Skeletal muscle tissue (tissue), 4 donors: ENCODE results near the gene MAGEA11. TPM values are rescaled to one million over a fixed set of nuclear protein-coding genes. Genes with fewer than 3 reads are reported as not detected.
"Not testable (repeated sequence)": the region's sequence is repeated elsewhere in the genome, so short reads cannot be mapped to it uniquely, and the experiment has no call there.

Source experiments
- H3K27ac ChIP-seq: one replicate; pipeline ENCODE4 v1.7.0; 2013; ENCODE audit warnings: mild to moderate bottlenecking, low read depth, low read length, inconsistent platforms
- H3K27me3 ChIP-seq, 3 donors: one replicate each; pipeline ENCODE4 v1.7.0; 2013; ENCODE audit warnings: low read length in 3 of 3; ENCODE audit not compliant: control insufficient read depth in 3 of 3, insufficient read depth in 3 of 3
- H3K36me3 ChIP-seq, 3 donors: one replicate each; pipeline ENCODE4 v1.7.0; 2013; ENCODE audit warnings: low read length in 3 of 3; ENCODE audit not compliant: control insufficient read depth in 3 of 3, insufficient read depth in 3 of 3
- H3K4me1 ChIP-seq, 3 donors: one replicate each; pipeline ENCODE4 v1.7.0; 2013; ENCODE audit warnings: low read length in 3 of 3, mild to moderate bottlenecking in 3 of 3; ENCODE audit not compliant: control insufficient read depth in 3 of 3, insufficient read depth in 3 of 3
- H3K4me3 ChIP-seq, 3 donors: one replicate each; pipeline ENCODE4 v1.7.0; 2013; ENCODE audit warnings: low read length in 3 of 3
- H3K9ac ChIP-seq, 3 donors: one replicate each; pipeline ENCODE4 v1.7.0; 2013; ENCODE audit warnings: low read length in 3 of 3, mild to moderate bottlenecking in 3 of 3, moderate library complexity in 2 of 3, low read depth in 1 of 3
- H3K9me3 ChIP-seq, 3 donors: one replicate each; pipeline ENCODE4 v1.7.0; 2013; ENCODE audit warnings: low read length in 3 of 3; ENCODE audit not compliant: control insufficient read depth in 3 of 3
- total RNA-seq: library from RNA; depleted of rRNA; stranded (reverse); fragments of >200 nt; gene quantifications from one replicate; pipeline ENCODE4 v1.2.3, GENCODE V29; 2014
- donor health status: Osteomylitis.

MAGEA11 gene
- total RNA-seq, 1 donor from 2014 or later: not detected

GRCh38 chrX:149717803-149718202, 5.9 kb downstream of the MAGEA11 start:
- H3K9me3 ChIP-seq: no peaks in the 10 kb centered on the region
- H3K27me3 ChIP-seq: no peaks in the 10 kb centered on the region
- no peaks in the 10 kb centered on the region for H3K36me3 ChIP-seq
- H3K9ac ChIP-seq: no peak overlapping the region
- no peak overlapping the region for H3K4me3 ChIP-seq
- H3K4me1 ChIP-seq: no peaks in the 10 kb centered on the region
- no peak overlapping the region for H3K27ac ChIP-seq

- H3K27ac ChIP-seq: no peak overlapping the region
- H3K27me3 ChIP-seq: no peaks in the 10 kb centered on the region
- no peaks in the 10 kb centered on the region for H3K36me3 ChIP-seq
- H3K9me3 ChIP-seq: no peaks in the 10 kb centered on the region
- H3K9ac ChIP-seq: no peak overlapping the region
- no peaks in the 10 kb centered on the region for H3K4me1 ChIP-seq
- H3K4me3 ChIP-seq: no peak overlapping the region
These were observed 6.9 kb downstream of the MAGEA11 start for GRCh38 chrX:149718757-149719156.

- Histone ChIP-seq H3K9ac (no peak overlapping the region), H3K27ac (no peak overlapping the region), H3K4me1 (no peaks in the 10 kb centered on the region), H3K36me3 (no peaks in the 10 kb centered on the region), H3K4me3 (no peak overlapping the region), H3K27me3 (no peaks in the 10 kb centered on the region), H3K9me3 (no peaks in the 10 kb centered on the region)
These were observed 8.3 kb downstream of the MAGEA11 start for GRCh38 chrX:149720021-149720689.

GRCh38 chrX:149721241-149721640, 9.4 kb downstream of the MAGEA11 start:
- H3K9me3 ChIP-seq, H3K27me3 ChIP-seq, H3K36me3 ChIP-seq, H3K27ac ChIP-seq, H3K4me3 ChIP-seq, H3K4me1 ChIP-seq, H3K9ac ChIP-seq: not testable (repeated sequence)

GRCh38 chrX:149721778-149722177, 9.9 kb downstream of the MAGEA11 start:
- Histone ChIP-seq H3K9me3 (no peaks in the 10 kb centered on the region), H3K36me3 (no peaks in the 10 kb centered on the region), H3K27me3 (no peaks in the 10 kb centered on the region), H3K4me3 (no peak overlapping the region), H3K27ac (no peak overlapping the region), H3K9ac (no peak overlapping the region), H3K4me1 (no peaks in the 10 kb centered on the region)

GRCh38 chrX:149723583-149724118, 11.8 kb downstream of the MAGEA11 start:
- H3K27ac ChIP-seq, H3K9me3 ChIP-seq, H3K27me3 ChIP-seq, H3K4me3 ChIP-seq, H3K4me1 ChIP-seq, H3K36me3 ChIP-seq, H3K9ac ChIP-seq: not testable (repeated sequence)

GRCh38 chrX:149727308-149727707, 15.4 kb downstream of the MAGEA11 start:
- H3K9ac ChIP-seq, H3K4me3 ChIP-seq, H3K4me1 ChIP-seq, H3K27me3 ChIP-seq, H3K27ac ChIP-seq, H3K36me3 ChIP-seq, H3K9me3 ChIP-seq: not testable (repeated sequence)

- not testable (repeated sequence) for H3K27me3 ChIP-seq, H3K36me3 ChIP-seq, H3K4me3 ChIP-seq, H3K9ac ChIP-seq, H3K4me1 ChIP-seq, H3K9me3 ChIP-seq, H3K27ac ChIP-seq
These were observed 30.4 kb downstream of the MAGEA11 start for GRCh38 chrX:149742269-149742668.

- not testable (repeated sequence) for H3K27ac ChIP-seq, H3K4me1 ChIP-seq, H3K4me3 ChIP-seq, H3K27me3 ChIP-seq, H3K36me3 ChIP-seq, H3K9me3 ChIP-seq, H3K9ac ChIP-seq
These were observed 34.6 kb downstream of the MAGEA11 start for GRCh38 chrX:149746390-149747007.

- Histone ChIP-seq H3K27me3 (peaks cover 0 to 4% (median 0%) of the 10 kb centered on the region in 3 donors), H3K36me3 (no peaks in the 10 kb centered on the region), H3K27ac (no peak overlapping the region), H3K9me3 (no peaks in the 10 kb centered on the region), H3K4me3 (no peak overlapping the region), H3K4me1 (no peaks in the 10 kb centered on the region), H3K9ac (no peak overlapping the region)
These were observed 45.6 kb downstream of the MAGEA11 start for GRCh38 chrX:149757206-149758067.
